Astrocyte (in vitro differentiated cells and primary cell): ENCODE results near the gene OTUB2. TPM values are rescaled to one million over a fixed set of nuclear protein-coding genes. Genes with fewer than 3 reads are reported as not detected.

ENCODE experiments used
- DNase-seq: peaks from one replicate; pipeline ENCODE4 v3.0.0-alpha.2; 2010; ENCODE audit warnings: low read depth
- FAIRE-seq: peaks from 2 replicates; lab custom pipeline; 2011; peaks lifted over from hg19 to GRCh38; lab: Jason Lieb, UNC
- H2AFZ ChIP-seq: 2 replicates; pipeline ENCODE4 v1.6.0; 2012; ENCODE audit warnings: low read depth, low read length, inconsistent platforms
- H3K27ac ChIP-seq: 2 replicates; pipeline ENCODE4 v1.5.1; 2011; ENCODE audit warnings: low read depth, low read length, inconsistent platforms
- H3K27me3 ChIP-seq: 2 replicates; pipeline ENCODE4 v1.6.0; 2011; ENCODE audit warnings: low read length, inconsistent platforms; ENCODE audit not compliant: insufficient read depth
- H3K36me3 ChIP-seq: 2 replicates; pipeline ENCODE4 v1.5.1; 2011; ENCODE audit warnings: low read length, inconsistent platforms; ENCODE audit not compliant: insufficient read depth
- H3K4me1 ChIP-seq: 2 replicates; pipeline ENCODE4 v1.5.1; 2011; ENCODE audit warnings: low read length, inconsistent platforms; ENCODE audit not compliant: insufficient read depth
- H3K4me2 ChIP-seq: 2 replicates; pipeline ENCODE4 v1.6.0; 2012; ENCODE audit warnings: low read length, inconsistent platforms
- H3K4me3 ChIP-seq: 2 replicates; pipeline ENCODE4 v1.5.1; 2011; ENCODE audit warnings: low read depth, mild to moderate bottlenecking, low read length, inconsistent platforms; ENCODE audit not compliant: insufficient read depth
- H3K79me2 ChIP-seq: 2 replicates; pipeline ENCODE4 v1.6.0; 2012; ENCODE audit warnings: mild to moderate bottlenecking, low read length, inconsistent platforms; ENCODE audit not compliant: insufficient read depth
- H3K9ac ChIP-seq: 2 replicates; pipeline ENCODE4 v1.6.0; 2012; ENCODE audit warnings: mild to moderate bottlenecking, low read length, inconsistent platforms
- H3K9me3 ChIP-seq: 2 replicates; pipeline ENCODE4 v1.5.1; 2012; ENCODE audit warnings: low read depth, mild to moderate bottlenecking, low read length, inconsistent platforms; ENCODE audit not compliant: insufficient read depth
- H4K20me1 ChIP-seq: 2 replicates; pipeline ENCODE4 v1.6.0; 2012; ENCODE audit warnings: low read length, inconsistent platforms; ENCODE audit not compliant: insufficient read depth
- H3K27ac Mint-ChIP-seq: one replicate; pipeline ENCODE4 v1.8.0; 2021; ENCODE audit warnings: mild to moderate bottlenecking, mixed read lengths; ENCODE audit not compliant: unreplicated experiment
- H3K27me3 Mint-ChIP-seq: one replicate; pipeline ENCODE4 v1.8.0; 2021; ENCODE audit warnings: low read depth, mixed read lengths; ENCODE audit not compliant: unreplicated experiment
- H3K36me3 Mint-ChIP-seq: one replicate; pipeline ENCODE4 v1.8.0; 2021; ENCODE audit warnings: low read depth, mixed read lengths; ENCODE audit not compliant: unreplicated experiment
- H3K4me1 Mint-ChIP-seq: one replicate; pipeline ENCODE4 v1.8.0; 2021; ENCODE audit warnings: low read depth, mixed read lengths; ENCODE audit not compliant: unreplicated experiment
- H3K4me3 Mint-ChIP-seq: one replicate; pipeline ENCODE4 v1.8.0; 2021; ENCODE audit warnings: mild to moderate bottlenecking, moderate library complexity, mixed read lengths; ENCODE audit not compliant: unreplicated experiment
- H3K9me3 Mint-ChIP-seq: one replicate; pipeline ENCODE4 v1.8.0; 2021; ENCODE audit warnings: mild to moderate bottlenecking, mixed read lengths; ENCODE audit not compliant: unreplicated experiment
- EZH2 ChIP-seq: IDR thresholded peaks from 2 replicates; pipeline ENCODE4 v1.6.1; 2012; ENCODE audit warnings: mild to moderate bottlenecking, low read length, inconsistent platforms; ENCODE audit not compliant: insufficient read depth
- total RNA-seq: library from RNA; stranded (reverse); gene quantifications from 2 replicates; pipeline ENCODE4 v1.2.1, GENCODE V29; 2021
- TF ChIP-seq, protein P1 (sequence below): IDR thresholded peaks from 2 replicates; pipeline ENCODE4 v1.5.1; 2011; ENCODE audit warnings: low read depth, mild to moderate bottlenecking, inconsistent platforms, low read length, moderate library complexity; ENCODE audit not compliant: insufficient read depth

Gene OTUB2
- total RNA-seq, 1 donor from 2014 or later, result 3.3 TPM

DNA sequence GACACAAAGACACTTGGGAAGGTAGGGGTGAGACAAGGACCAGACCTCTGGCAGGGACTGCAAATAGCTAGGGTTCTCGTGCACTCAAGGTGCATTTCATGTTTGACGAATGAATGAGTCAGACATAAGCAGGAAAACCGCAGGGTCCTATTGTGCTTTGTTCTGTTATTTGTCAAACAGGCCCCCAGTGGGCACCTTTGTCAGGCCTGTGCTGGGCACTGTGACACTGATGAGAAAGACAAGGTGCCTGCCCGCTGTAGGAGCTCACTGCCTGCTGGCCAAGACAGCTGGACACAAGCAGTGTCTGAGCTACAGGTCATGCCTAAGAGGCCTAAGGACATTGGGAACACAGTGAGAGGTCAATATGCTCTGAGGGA, 2.3 kb downstream of the OTUB2 start:
- peak overlapping the region; percentile 51 for H3K4me2 ChIP-seq
- H3K9me3 Mint-ChIP-seq, result peaks cover 2% of the 10 kb centered on the region
- H3K4me1 ChIP-seq, result peaks cover 26% of the 10 kb centered on the region
- FAIRE-seq (peak; percentile 56), DNase-seq (peak; percentile 62)
- H3K36me3 ChIP-seq, result no peaks in the 10 kb centered on the region
- no peak overlapping the region for H2AFZ ChIP-seq
- H3K27me3 Mint-ChIP-seq, result peaks cover 4% of the 10 kb centered on the region
- peaks cover 4% of the 10 kb centered on the region for H3K36me3 Mint-ChIP-seq
- no peak overlapping the region for H3K4me3 ChIP-seq
- TF ChIP-seq, protein P1, sequence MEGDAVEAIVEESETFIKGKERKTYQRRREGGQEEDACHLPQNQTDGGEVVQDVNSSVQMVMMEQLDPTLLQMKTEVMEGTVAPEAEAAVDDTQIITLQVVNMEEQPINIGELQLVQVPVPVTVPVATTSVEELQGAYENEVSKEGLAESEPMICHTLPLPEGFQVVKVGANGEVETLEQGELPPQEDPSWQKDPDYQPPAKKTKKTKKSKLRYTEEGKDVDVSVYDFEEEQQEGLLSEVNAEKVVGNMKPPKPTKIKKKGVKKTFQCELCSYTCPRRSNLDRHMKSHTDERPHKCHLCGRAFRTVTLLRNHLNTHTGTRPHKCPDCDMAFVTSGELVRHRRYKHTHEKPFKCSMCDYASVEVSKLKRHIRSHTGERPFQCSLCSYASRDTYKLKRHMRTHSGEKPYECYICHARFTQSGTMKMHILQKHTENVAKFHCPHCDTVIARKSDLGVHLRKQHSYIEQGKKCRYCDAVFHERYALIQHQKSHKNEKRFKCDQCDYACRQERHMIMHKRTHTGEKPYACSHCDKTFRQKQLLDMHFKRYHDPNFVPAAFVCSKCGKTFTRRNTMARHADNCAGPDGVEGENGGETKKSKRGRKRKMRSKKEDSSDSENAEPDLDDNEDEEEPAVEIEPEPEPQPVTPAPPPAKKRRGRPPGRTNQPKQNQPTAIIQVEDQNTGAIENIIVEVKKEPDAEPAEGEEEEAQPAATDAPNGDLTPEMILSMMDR, result no peak
- TF ChIP-seq EZH2, result no peak
- H3K27me3 ChIP-seq, result no peaks in the 10 kb centered on the region
- H3K9me3 ChIP-seq, result no peaks in the 10 kb centered on the region
- H3K27ac Mint-ChIP-seq, result no peak overlapping the region
- H3K27ac ChIP-seq, result peak overlapping the region; percentile 19
- H3K9ac ChIP-seq, result no peak overlapping the region
- H4K20me1 ChIP-seq, result no peaks in the 10 kb centered on the region
- H3K4me3 Mint-ChIP-seq, result peak overlapping the region; percentile 41
- H3K79me2 ChIP-seq, result no peaks in the 10 kb centered on the region
- no peaks in the 10 kb centered on the region for H3K4me1 Mint-ChIP-seq

DNA sequence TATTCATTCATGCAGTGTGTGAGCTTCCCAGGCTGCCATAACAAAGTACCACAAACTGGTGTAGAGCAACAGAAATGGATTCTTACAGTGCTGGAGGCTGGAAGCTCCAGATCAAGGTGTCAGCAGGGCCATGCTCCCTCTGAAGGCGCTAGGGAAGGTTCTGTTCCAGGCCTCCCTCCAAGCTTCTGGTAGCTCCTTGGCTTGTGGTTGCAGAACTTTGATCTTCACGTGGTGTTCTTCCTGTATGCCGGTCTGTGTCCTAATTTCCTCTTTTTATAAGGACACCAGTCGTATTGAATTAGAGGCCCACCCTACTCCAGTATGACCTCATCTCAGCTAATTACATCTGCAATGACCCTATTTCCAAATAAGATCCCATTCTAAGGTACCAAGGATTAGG, 3.1 kb downstream of the OTUB2 start:
- no peak overlapping the region for H3K4me3 ChIP-seq
- H3K27me3 ChIP-seq, result no peaks in the 10 kb centered on the region
- Mint-ChIP-seq H3K36me3 (peaks cover 4% of the 10 kb centered on the region), H3K9me3 (peaks cover 2% of the 10 kb centered on the region), H3K27ac (no peak overlapping the region), H3K4me1 (no peaks in the 10 kb centered on the region), H3K4me3 (no peak overlapping the region), H3K27me3 (no peaks in the 10 kb centered on the region)
- peaks cover 26% of the 10 kb centered on the region for H3K4me1 ChIP-seq
- FAIRE-seq, result no peak
- TF ChIP-seq, protein P1, result no peak
- TF ChIP-seq EZH2, result no peak
- H4K20me1 ChIP-seq, result no peaks in the 10 kb centered on the region
- no peak for DNase-seq
- H3K27ac ChIP-seq, result no peak overlapping the region
- no peaks in the 10 kb centered on the region for H3K36me3 ChIP-seq
- H2AFZ ChIP-seq, result no peak overlapping the region
- H3K9me3 ChIP-seq, result no peaks in the 10 kb centered on the region
- H3K9ac ChIP-seq, result no peak overlapping the region
- no peak overlapping the region for H3K4me2 ChIP-seq
- no peaks in the 10 kb centered on the region for H3K79me2 ChIP-seq

DNA sequence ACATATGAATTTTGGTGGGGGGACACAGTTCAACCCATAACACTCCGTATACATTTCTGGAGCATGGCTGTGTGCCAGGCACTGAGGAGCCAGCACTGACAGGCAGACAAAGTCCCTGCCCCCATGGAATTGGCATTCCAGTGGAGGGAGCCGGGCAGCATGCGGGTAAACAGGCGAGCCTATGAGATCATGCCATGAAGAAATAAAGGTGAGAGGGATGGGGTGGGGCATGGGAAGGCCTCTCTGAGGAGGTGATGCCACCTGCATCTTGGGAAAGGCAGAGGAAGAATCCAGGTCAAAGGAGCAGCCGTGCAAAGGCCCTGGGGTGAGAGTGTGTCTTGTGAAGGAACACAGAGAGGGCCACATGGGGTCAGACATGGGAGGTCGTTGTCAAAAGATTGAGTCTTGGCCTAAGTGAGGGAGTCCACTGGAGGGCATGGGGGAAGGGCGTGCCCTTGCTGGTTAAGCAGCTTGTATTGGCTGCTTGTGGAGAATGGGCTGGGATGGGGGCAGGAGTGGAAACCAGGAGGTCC, 3.6 kb downstream of the OTUB2 start:
- Histone ChIP-seq H3K9me3 (no peaks in the 10 kb centered on the region), H3K4me3 (no peak overlapping the region), H2AFZ (no peak overlapping the region), H3K36me3 (no peaks in the 10 kb centered on the region), H3K27ac (no peak overlapping the region), H3K4me1 (peaks cover 26% of the 10 kb centered on the region), H3K27me3 (no peaks in the 10 kb centered on the region), H4K20me1 (no peaks in the 10 kb centered on the region), H3K79me2 (no peaks in the 10 kb centered on the region), H3K9ac (no peak overlapping the region), H3K4me2 (no peak overlapping the region)
- no peak overlapping the region for H3K27ac Mint-ChIP-seq
- no peaks in the 10 kb centered on the region for H3K27me3 Mint-ChIP-seq
- no peak for FAIRE-seq
- no peak for DNase-seq
- peaks cover 2% of the 10 kb centered on the region for H3K9me3 Mint-ChIP-seq
- no peaks in the 10 kb centered on the region for H3K4me1 Mint-ChIP-seq
- H3K4me3 Mint-ChIP-seq, result no peak overlapping the region
- no peak for TF ChIP-seq EZH2
- TF ChIP-seq, protein P1, result no peak
- peaks cover 4% of the 10 kb centered on the region for H3K36me3 Mint-ChIP-seq
